ENCODE measurements around the gene HIF1A. TPM values are rescaled to one million over a fixed set of nuclear protein-coding genes. Genes with fewer than 3 reads are reported as not detected.

HIF1A gene
- total RNA-seq, 1 experiment from 2014 or later, result 319 TPM

DNA sequence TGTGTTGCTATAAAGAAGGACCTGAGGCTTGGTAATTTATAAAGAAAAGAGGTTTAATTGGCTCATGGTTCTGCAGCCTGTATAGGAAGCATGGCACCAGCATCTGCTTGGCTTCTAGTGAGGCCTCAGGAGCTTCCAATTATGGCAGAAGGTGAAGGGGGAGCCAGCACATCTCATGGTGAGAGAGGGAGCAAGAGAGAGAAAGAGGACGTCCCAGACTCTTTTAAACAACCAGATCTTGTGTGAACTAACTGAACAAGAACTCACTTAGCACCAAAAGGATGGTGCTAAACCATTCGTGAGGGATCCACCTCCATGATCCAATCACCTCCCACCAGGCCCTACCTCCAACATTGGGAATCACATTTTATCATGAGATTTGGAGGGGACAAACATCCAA, 60.8 kb downstream of the HIF1A start:
- Histone ChIP-seq H2AFZ (ENCODE audit: low read length) (no peak overlapping the region), H3K79me2 (ENCODE audit: low read length) (peaks cover 10% of the 10 kb centered on the region), H3K4me1 (ENCODE audit: insufficient read depth, low read length) (peaks cover 36% of the 10 kb centered on the region), H3K4me2 (ENCODE audit: low read length) (no peak overlapping the region), H3K27me3 (ENCODE audit: low read length) (no peaks in the 10 kb centered on the region), H3K9ac (ENCODE audit: low read length) (no peak overlapping the region), H3K4me3 (ENCODE audit: low read length) (no peak overlapping the region), H3F3A (ENCODE audit: low read length, unreplicated experiment) (peaks cover 5% of the 10 kb centered on the region), H4K20me1 (ENCODE audit: low read length) (no peaks in the 10 kb centered on the region), H3K27ac (ENCODE audit: low read length) (no peak overlapping the region), H3K9me3 (ENCODE audit: low read length) (no peaks in the 10 kb centered on the region), H3K36me3 (ENCODE audit: low read depth, low read length) (no peaks in the 10 kb centered on the region), H3K9me2 (replicated peaks; ENCODE audit: low read length) (no peaks in the 10 kb centered on the region)
- ChIA-PET POLR2A (ENCODE audit: unreplicated experiment) (no interaction called here), CTCF (no interaction called here)
- ATAC-seq, result no peak
- DNase-seq, result no peak
- no TSS peak for BruUV-seq (replicated peaks)
- intact Hi-C loops (cut with micrococcal nuclease), result no loop called here
- TF ChIP-seq, protein P1, sequence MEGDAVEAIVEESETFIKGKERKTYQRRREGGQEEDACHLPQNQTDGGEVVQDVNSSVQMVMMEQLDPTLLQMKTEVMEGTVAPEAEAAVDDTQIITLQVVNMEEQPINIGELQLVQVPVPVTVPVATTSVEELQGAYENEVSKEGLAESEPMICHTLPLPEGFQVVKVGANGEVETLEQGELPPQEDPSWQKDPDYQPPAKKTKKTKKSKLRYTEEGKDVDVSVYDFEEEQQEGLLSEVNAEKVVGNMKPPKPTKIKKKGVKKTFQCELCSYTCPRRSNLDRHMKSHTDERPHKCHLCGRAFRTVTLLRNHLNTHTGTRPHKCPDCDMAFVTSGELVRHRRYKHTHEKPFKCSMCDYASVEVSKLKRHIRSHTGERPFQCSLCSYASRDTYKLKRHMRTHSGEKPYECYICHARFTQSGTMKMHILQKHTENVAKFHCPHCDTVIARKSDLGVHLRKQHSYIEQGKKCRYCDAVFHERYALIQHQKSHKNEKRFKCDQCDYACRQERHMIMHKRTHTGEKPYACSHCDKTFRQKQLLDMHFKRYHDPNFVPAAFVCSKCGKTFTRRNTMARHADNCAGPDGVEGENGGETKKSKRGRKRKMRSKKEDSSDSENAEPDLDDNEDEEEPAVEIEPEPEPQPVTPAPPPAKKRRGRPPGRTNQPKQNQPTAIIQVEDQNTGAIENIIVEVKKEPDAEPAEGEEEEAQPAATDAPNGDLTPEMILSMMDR (conservative IDR thresholded peaks at IDR 0.05; ENCODE audit: low read depth, low read length), result no peak
- TF ChIP-seq EZH2phosphoT487 (IDR thresholded peaks at IDR 0.05; ENCODE audit: borderline replicate concordance, low read length) (no peak), EZH2 (IDR thresholded peaks at IDR 0.05; ENCODE audit: low read length, unreplicated experiment) (no peak)

GRCh38 chr14:61759878-61760277, 64.6 kb downstream of the HIF1A start:
- DNase-seq, result no peak
- intact Hi-C loops (cut with micrococcal nuclease), result loop anchor here (5.0 kb wide), 2 partner anchors 232 to 262 kb away; no protein-coding TSS in a partner anchor
- ATAC-seq, result no peak
- Histone ChIP-seq H3K9me3 (ENCODE audit: low read length) (no peaks in the 10 kb centered on the region), H3F3A (ENCODE audit: low read length, unreplicated experiment) (peaks cover 11% of the 10 kb centered on the region), H3K27me3 (ENCODE audit: low read length) (no peaks in the 10 kb centered on the region), H2AFZ (ENCODE audit: low read length) (no peak overlapping the region), H3K9ac (ENCODE audit: low read length) (no peak overlapping the region), H3K4me1 (ENCODE audit: insufficient read depth, low read length) (peaks cover 16% of the 10 kb centered on the region), H4K20me1 (ENCODE audit: low read length) (peaks cover 9% of the 10 kb centered on the region), H3K4me3 (ENCODE audit: low read length) (no peak overlapping the region), H3K9me2 (replicated peaks; ENCODE audit: low read length) (no peaks in the 10 kb centered on the region), H3K4me2 (ENCODE audit: low read length) (no peak overlapping the region), H3K36me3 (ENCODE audit: low read depth, low read length) (no peaks in the 10 kb centered on the region), H3K79me2 (ENCODE audit: low read length) (peaks cover 28% of the 10 kb centered on the region), H3K27ac (ENCODE audit: low read length) (no peak overlapping the region)
- POLR2A ChIA-PET (ENCODE audit: unreplicated experiment), result no interaction called here
- CTCF ChIA-PET, result no interaction called here
- no TSS peak for BruUV-seq (replicated peaks)
- no peak for TF ChIP-seq EZH2phosphoT487 (IDR thresholded peaks at IDR 0.05; ENCODE audit: borderline replicate concordance, low read length)
- no peak for TF ChIP-seq EZH2 (IDR thresholded peaks at IDR 0.05; ENCODE audit: low read length, unreplicated experiment)
- TF ChIP-seq, protein P1 (conservative IDR thresholded peaks at IDR 0.05; ENCODE audit: low read depth, low read length), result no peak

DNA sequence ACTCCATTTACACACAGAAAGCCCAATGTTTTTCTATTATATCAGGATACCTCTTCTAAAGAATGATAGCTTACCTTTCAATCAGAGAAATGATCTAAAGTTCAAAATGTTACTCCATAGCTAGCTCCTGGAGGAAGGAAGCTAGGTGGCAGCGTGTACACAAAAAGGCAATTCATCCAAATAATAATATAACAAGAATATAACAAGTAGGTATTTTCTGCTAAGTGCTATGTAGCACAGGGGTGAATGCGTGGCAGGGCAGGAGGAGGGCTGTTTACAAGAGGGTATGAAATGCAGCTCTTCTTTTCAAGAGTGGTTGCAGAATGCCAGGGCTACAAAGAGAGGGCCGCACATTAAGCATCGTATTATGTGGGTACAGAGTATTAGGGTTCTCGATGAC, 66.2 kb downstream of the HIF1A start:
- DNase-seq (no peak), ATAC-seq (peak; percentile 6)
- H3K9me2 ChIP-seq (replicated peaks; ENCODE audit: low read length), result no peaks in the 10 kb centered on the region
- H3K27me3 ChIP-seq (ENCODE audit: low read length), result no peaks in the 10 kb centered on the region
- peak overlapping the region; percentile 96 for H3K4me3 ChIP-seq (ENCODE audit: low read length)
- peaks cover 18% of the 10 kb centered on the region for H3F3A ChIP-seq (ENCODE audit: low read length, unreplicated experiment)
- peak overlapping the region; percentile 42 for H3K27ac ChIP-seq (ENCODE audit: low read length)
- no peak for TF ChIP-seq EZH2phosphoT487 (IDR thresholded peaks at IDR 0.05; ENCODE audit: borderline replicate concordance, low read length)
- TF ChIP-seq, protein P1 (conservative IDR thresholded peaks at IDR 0.05; ENCODE audit: low read depth, low read length), result 0 out of 2 replicates have a peak, but pooled peaks have one; percentile 30
- H3K9ac ChIP-seq (ENCODE audit: low read length), result peak overlapping the region; percentile 89
- ChIA-PET POLR2A (ENCODE audit: unreplicated experiment) (interaction anchor here (0.5 to 1.5 kb wide), 16 partner anchors 10 to 663 kb away, joined by 3 to 21 read pairs (median 4); partner anchors contain the start of genes HIF1A and PRKCH), CTCF (interaction anchor here (0.6 to 1.6 kb wide), 2 partner anchors 66 to 76 kb away, joined by 7 to 8 read pairs; partner anchors contain the start of gene HIF1A)
- intact Hi-C loops (cut with micrococcal nuclease), result loop anchor here (5.0 kb wide), 2 partner anchors 231 to 261 kb away; no protein-coding TSS in a partner anchor
- H2AFZ ChIP-seq (ENCODE audit: low read length), result peak overlapping the region; percentile 79
- no peaks in the 10 kb centered on the region for H3K36me3 ChIP-seq (ENCODE audit: low read depth, low read length)
- BruUV-seq (replicated peaks), result TSS peak; percentile 72
- H3K4me1 ChIP-seq (ENCODE audit: insufficient read depth, low read length), result peaks cover 27% of the 10 kb centered on the region
- H4K20me1 ChIP-seq (ENCODE audit: low read length), result peaks cover 20% of the 10 kb centered on the region
- peaks cover 44% of the 10 kb centered on the region for H3K79me2 ChIP-seq (ENCODE audit: low read length)
- H3K9me3 ChIP-seq (ENCODE audit: low read length), result no peaks in the 10 kb centered on the region
- peak overlapping the region; percentile 94 for H3K4me2 ChIP-seq (ENCODE audit: low read length)

Measured in PC-3 (cell line).